HG02623 (cell line): ENCODE measurements around the gene CYP2C18.
"Not testable (repeated sequence)": the region's sequence is repeated elsewhere in the genome, so short reads cannot be mapped to it uniquely, and the experiment has no call there.

Experiments used
- ATAC-seq: cut with Tn5 transposase; IDR thresholded peaks from one replicate; pipeline ENCODE4 v1.9.1; 2021; ENCODE audit warnings: moderate library complexity; ENCODE audit not compliant: unreplicated experiment

Gene CYP2C18

GRCh38 chr10:94738588-94738987 is 55.1 kb downstream of the CYP2C18 start:
- no peak for ATAC-seq

GRCh38 chr10:94747137-94747536 is 63.6 kb downstream of the CYP2C18 start:
- ATAC-seq = no peak

- no peak for ATAC-seq
Measured at GRCh38 chr10:94747838-94748237, 64.3 kb downstream of the CYP2C18 start.

GRCh38 chr10:94757916-94758315 is 74.4 kb downstream of the CYP2C18 start:
- no peak for ATAC-seq

- ATAC-seq = no peak
Measured at GRCh38 chr10:94760586-94761178, 77.2 kb downstream of the CYP2C18 start.

- ATAC-seq = no peak
Measured at GRCh38 chr10:94762393-94762792, 78.9 kb downstream of the CYP2C18 start, which contains the start of gene CYP2C19. Gene CYP2C19 (plus strand): TSS chr10:94762681. CDS start chr10:94762706, 25 bp downstream.

- ATAC-seq = not testable (repeated sequence)
Measured at GRCh38 chr10:94775425-94775824, 91.9 kb downstream of the CYP2C18 start.

GRCh38 chr10:94777886-94778458 is 94.4 kb downstream of the CYP2C18 start:
- no peak for ATAC-seq

- ATAC-seq = no peak
Measured at GRCh38 chr10:94780844-94781243, 97.3 kb downstream of the CYP2C18 start.

GRCh38 chr10:94784256-94784655 is 100.7 kb downstream of the CYP2C18 start:
- ATAC-seq = no peak

GRCh38 chr10:94785211-94785610 is 101.7 kb downstream of the CYP2C18 start:
- no peak for ATAC-seq
